Astrocyte (in vitro differentiated cells and primary cell): ENCODE data around the gene PNPLA2.

Experiments used
- CTCF ChIP-seq: IDR thresholded peaks from 2 replicates; pipeline ENCODE4 v1.5.1; 2011; ENCODE audit warnings: low read depth, mild to moderate bottlenecking, inconsistent platforms, low read length, moderate library complexity; ENCODE audit not compliant: insufficient read depth
- EZH2 ChIP-seq: IDR thresholded peaks from 2 replicates; pipeline ENCODE4 v1.6.1; 2012; ENCODE audit warnings: mild to moderate bottlenecking, low read length, inconsistent platforms; ENCODE audit not compliant: insufficient read depth

GRCh38 chr11:791658-792534 is 26.8 kb upstream of the PNPLA2 start:
- no peak for TF ChIP-seq CTCF
- no peak for TF ChIP-seq EZH2
